Endothelial cell of umbilical vein (primary cell): ENCODE data around the gene SAV1.

Experiments
- EZH2 ChIP-seq: IDR thresholded peaks from 2 replicates; pipeline ENCODE4 v1.6.1; 2012; ENCODE audit warnings: borderline replicate concordance, low read depth, mild to moderate bottlenecking, moderate library complexity, low read length, inconsistent platforms; ENCODE audit not compliant: severe bottlenecking
- POLR2A ChIP-seq: IDR thresholded peaks from 2 replicates; pipeline ENCODE4 v1.6.1; 2012; ENCODE audit warnings: low read depth, mild to moderate bottlenecking, control low read depth, low read length
- POLR2AphosphoS5 ChIP-seq: IDR thresholded peaks from 2 replicates; pipeline ENCODE4 v1.6.1; 2012; ENCODE audit warnings: low read depth, mild to moderate bottlenecking, control low read depth, low read length, moderate library complexity; ENCODE audit not compliant: insufficient read depth
- TF ChIP-seq, protein P1 (sequence below), 2 donors: IDR thresholded peaks; 1 replicate in 1 of 2; 2 replicates in 1 of 2; pipeline ENCODE4 v1.5.1; 2011; ENCODE audit warnings: low read length in 2 of 2, mild to moderate bottlenecking in 2 of 2, moderate library complexity in 2 of 2, control low read depth in 1 of 2, inconsistent platforms in 1 of 2, low read depth in 1 of 2; ENCODE audit not compliant: insufficient read depth in 1 of 2; ENCODE audit errors: extremely low read depth in 1 of 2

- TF ChIP-seq, protein P1, sequence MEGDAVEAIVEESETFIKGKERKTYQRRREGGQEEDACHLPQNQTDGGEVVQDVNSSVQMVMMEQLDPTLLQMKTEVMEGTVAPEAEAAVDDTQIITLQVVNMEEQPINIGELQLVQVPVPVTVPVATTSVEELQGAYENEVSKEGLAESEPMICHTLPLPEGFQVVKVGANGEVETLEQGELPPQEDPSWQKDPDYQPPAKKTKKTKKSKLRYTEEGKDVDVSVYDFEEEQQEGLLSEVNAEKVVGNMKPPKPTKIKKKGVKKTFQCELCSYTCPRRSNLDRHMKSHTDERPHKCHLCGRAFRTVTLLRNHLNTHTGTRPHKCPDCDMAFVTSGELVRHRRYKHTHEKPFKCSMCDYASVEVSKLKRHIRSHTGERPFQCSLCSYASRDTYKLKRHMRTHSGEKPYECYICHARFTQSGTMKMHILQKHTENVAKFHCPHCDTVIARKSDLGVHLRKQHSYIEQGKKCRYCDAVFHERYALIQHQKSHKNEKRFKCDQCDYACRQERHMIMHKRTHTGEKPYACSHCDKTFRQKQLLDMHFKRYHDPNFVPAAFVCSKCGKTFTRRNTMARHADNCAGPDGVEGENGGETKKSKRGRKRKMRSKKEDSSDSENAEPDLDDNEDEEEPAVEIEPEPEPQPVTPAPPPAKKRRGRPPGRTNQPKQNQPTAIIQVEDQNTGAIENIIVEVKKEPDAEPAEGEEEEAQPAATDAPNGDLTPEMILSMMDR (IDR thresholded peaks at IDR 0.05; ENCODE audit: extremely low read depth in 1 of 2, insufficient read depth in 1 of 2, low read depth in 1 of 2, low read length in 2 of 2): no peak
- TF ChIP-seq POLR2A: no peak
- TF ChIP-seq EZH2: no peak
- TF ChIP-seq POLR2AphosphoS5: no peak
Observed at GRCh38 chr14:50601394-50601793, 66.7 kb downstream of the SAV1 start.
